GM23338 (cell line): Measurements from ENCODE around the gene EREG. TPM values are rescaled to one million over a fixed set of nuclear protein-coding genes. Genes with fewer than 3 reads are reported as not detected.

Experiments
- ATAC-seq: fragments of 200-7000 bp; cut with Tn5 transposase; 3 replicates; pipeline ENCODE4 v1.9.1; 2020
- DNase-seq: peaks from one replicate; pipeline ENCODE4 v3.0.0-alpha.2; 2015; ENCODE audit warnings: low spot score
- H2AFZ ChIP-seq: fragments of 200-600 bp; sonication (generic); 2 replicates; pipeline ENCODE4 v1.8.0; 2016; ENCODE audit warnings: antibody characterized with exemption, mild to moderate bottlenecking, moderate library complexity
- H3F3A ChIP-seq: fragments of 200-600 bp; sonication (generic); replicated peaks from 2 replicates; pipeline ENCODE4 v1.8.0; 2017; ENCODE audit warnings: antibody characterized with exemption, mixed run types, low read depth
- H3K27ac ChIP-seq: fragments of 200-600 bp; sonication (generic); 2 replicates; pipeline ENCODE4 v1.6.1; 2016; ENCODE audit warnings: low read depth
- H3K27me3 ChIP-seq: fragments of 200-600 bp; sonication (generic); 2 replicates; pipeline ENCODE4 v1.8.0; 2016; ENCODE audit warnings: mild to moderate bottlenecking, mixed run types, moderate library complexity; ENCODE audit not compliant: insufficient read depth
- H3K36me3 ChIP-seq: fragments of 200-600 bp; sonication (generic); 2 replicates; pipeline ENCODE4 v1.8.0; 2016; ENCODE audit warnings: mild to moderate bottlenecking; ENCODE audit not compliant: insufficient read depth
- H3K4me1 ChIP-seq: fragments of 200-600 bp; sonication (generic); 2 replicates; pipeline ENCODE4 v1.8.0; 2016; ENCODE audit warnings: mild to moderate bottlenecking, moderate library complexity; ENCODE audit not compliant: insufficient read depth
- H3K4me2 ChIP-seq: fragments of 200-600 bp; sonication (generic); 2 replicates; pipeline ENCODE4 v1.7.1; 2017; ENCODE audit warnings: mixed run types
- H3K4me3 ChIP-seq: fragments of 200-600 bp; sonication (generic); 2 replicates; pipeline ENCODE4 v1.6.1; 2016; ENCODE audit warnings: mixed run types
- H3K79me2 ChIP-seq: fragments of 200-600 bp; sonication (generic); replicated peaks from 2 replicates; pipeline ENCODE4 v1.8.0; 2017; ENCODE audit warnings: mild to moderate bottlenecking; ENCODE audit not compliant: insufficient read depth
- H3K9me2 ChIP-seq: fragments of 200-600 bp; sonication (generic); 2 replicates; pipeline ENCODE4 v1.8.0; 2017; ENCODE audit not compliant: insufficient read depth
- H4K20me1 ChIP-seq: fragments of 200-600 bp; sonication (generic); replicated peaks from 2 replicates; pipeline ENCODE4 v1.8.0; 2017; ENCODE audit warnings: mild to moderate bottlenecking; ENCODE audit not compliant: insufficient read depth
- H3K27ac Mint-ChIP-seq: 2 replicates; pipeline ENCODE4 v1.8.0; 2020; ENCODE audit warnings: inconsistent platforms, mild to moderate bottlenecking, moderate library complexity, mixed read lengths
- H3K27me3 Mint-ChIP-seq: 3 replicates; pipeline ENCODE4 v1.8.0; 2022; ENCODE audit warnings: low read depth, mild to moderate bottlenecking, moderate library complexity, mixed read lengths, inconsistent platforms; ENCODE audit not compliant: insufficient read depth, poor library complexity
- H3K36me3 Mint-ChIP-seq: 3 replicates; pipeline ENCODE4 v1.8.0; 2021; ENCODE audit warnings: low read depth, mild to moderate bottlenecking, inconsistent platforms, moderate library complexity, mixed read lengths
- H3K4me1 Mint-ChIP-seq: 3 replicates; pipeline ENCODE4 v1.8.0; 2020; ENCODE audit warnings: mild to moderate bottlenecking, inconsistent platforms, mixed read lengths
- H3K4me3 Mint-ChIP-seq: 3 replicates; pipeline ENCODE4 v1.8.0; 2021; ENCODE audit warnings: moderate library complexity, mild to moderate bottlenecking, inconsistent platforms, mixed read lengths
- H3K9me3 Mint-ChIP-seq: 3 replicates; pipeline ENCODE4 v1.8.0; 2020; ENCODE audit warnings: moderate library complexity, mild to moderate bottlenecking, inconsistent platforms, mixed read lengths
- CREB1 ChIP-seq: fragments of 250-450 bp; sonication (Bioruptor Pico); IDR thresholded peaks from 2 replicates; pipeline ENCODE4 v1.5.0; 2020; ENCODE audit warnings: low read depth, mild to moderate bottlenecking, moderate library complexity
- CTCF ChIP-seq, 2 experiments: fragments of 200-600 bp in 1 of 2; sonication (generic) in 1 of 2; conservative IDR thresholded peaks; 2 replicates each; pipeline versions ENCODE4 v1.5.1 to v1.6.1; 2016 to 2017; ENCODE audit warnings: antibody characterized with exemption in 2 of 2, low read depth in 2 of 2, mild to moderate bottlenecking in 2 of 2, moderate library complexity in 1 of 2
- ETS1 ChIP-seq: IDR thresholded peaks from 2 replicates; pipeline ENCODE4 v1.6.1; 2016; ENCODE audit warnings: antibody characterized with exemption
- EZH2 ChIP-seq: fragments of 200-600 bp; sonication (generic); IDR thresholded peaks from one replicate; pipeline ENCODE4 v1.8.0; 2017; ENCODE audit warnings: antibody characterized with exemption, mild to moderate bottlenecking, low read depth; ENCODE audit not compliant: unreplicated experiment
- EZH2phosphoT487 ChIP-seq: fragments of 200-600 bp; sonication (generic); IDR thresholded peaks from one replicate; pipeline ENCODE4 v1.8.1; 2018; ENCODE audit warnings: antibody characterized with exemption; ENCODE audit not compliant: unreplicated experiment
- JUNB ChIP-seq: IDR thresholded peaks from one replicate; pipeline ENCODE4 v1.6.1; 2016; ENCODE audit warnings: antibody characterized with exemption; ENCODE audit not compliant: unreplicated experiment
- NANOG ChIP-seq: IDR thresholded peaks from 2 replicates; pipeline ENCODE4 v1.6.1; 2016; ENCODE audit warnings: antibody characterized with exemption, borderline replicate concordance
- POLR2AphosphoS5 ChIP-seq: IDR thresholded peaks from 2 replicates; pipeline ENCODE4 v1.6.1; 2016; ENCODE audit warnings: antibody characterized with exemption, low read depth
- REST ChIP-seq: IDR thresholded peaks from one replicate; pipeline ENCODE4 v1.6.1; 2018; ENCODE audit warnings: antibody characterized with exemption; ENCODE audit not compliant: unreplicated experiment
- STAT1 ChIP-seq: IDR thresholded peaks from one replicate; pipeline ENCODE4 v1.6.1; 2016; ENCODE audit warnings: antibody characterized with exemption; ENCODE audit not compliant: unreplicated experiment
- ZNF114 ChIP-seq: fragments of 250-450 bp; sonication (Bioruptor Pico); IDR thresholded peaks from 2 replicates; pipeline ENCODE4 v1.5.0; 2020; ENCODE audit warnings: mild to moderate bottlenecking, moderate library complexity
- ZNF331 ChIP-seq: fragments of 250-450 bp; sonication (Bioruptor Pico); IDR thresholded peaks from 2 replicates; pipeline ENCODE4 v1.5.0; 2020; ENCODE audit warnings: low read depth, mild to moderate bottlenecking, moderate library complexity
- ZNF462 ChIP-seq: fragments of 250-450 bp; sonication (Bioruptor Pico); IDR thresholded peaks from 2 replicates; pipeline ENCODE4 v1.5.0; 2020; ENCODE audit warnings: mild to moderate bottlenecking, moderate library complexity
- polyA plus RNA-seq: library from polyadenylated mRNA; unstranded; fragments of >200 nt; fragmentation: Nextera tagmentation; extraction: Ambion mirVana; gene quantifications from 2 replicates; pipeline ENCODE4 v1.2.1, GENCODE V29; 2016
- total RNA-seq: library from RNA; depleted of rRNA; stranded (reverse); fragments of >200 nt; shearing (Covaris generic); gene quantifications from 2 replicates; pipeline ENCODE4 v1.2.3, GENCODE V29; 2014

Gene EREG
- total and polyA plus RNA-seq, 2 experiments from 2014 or later, result not detected

GRCh38 chr4:74415602-74416300 lies 50.8 kb downstream of the EREG start:
- no peak overlapping the region for H3K4me3 ChIP-seq
- TF ChIP-seq CTCF (conservative IDR thresholded peaks at IDR 0.05; ENCODE audit: low read depth in 2 of 2) (no peak), ZNF114 (CRISPR knock-in tag) (no peak), STAT1 (no peak), REST (no peak), ZNF462 (no peak), JUNB (no peak), POLR2AphosphoS5 (no peak), ZNF331 (CRISPR knock-in tag) (no peak), NANOG (no peak), ETS1 (no peak), EZH2phosphoT487 (no peak), CREB1 (CRISPR knock-in tag) (no peak), EZH2 (no peak)
- no peaks in the 10 kb centered on the region for H3K9me2 ChIP-seq
- H2AFZ ChIP-seq, result no peak overlapping the region
- H4K20me1 ChIP-seq, result no peaks in the 10 kb centered on the region
- H3K79me2 ChIP-seq, result no peaks in the 10 kb centered on the region
- no peaks in the 10 kb centered on the region for H3K27me3 ChIP-seq
- H3F3A ChIP-seq, result no peaks in the 10 kb centered on the region
- H3K36me3 ChIP-seq, result no peaks in the 10 kb centered on the region
- H3K9me3 Mint-ChIP-seq, result peaks cover 10% of the 10 kb centered on the region; the same call in 2 of the 3 replicates
- H3K4me3 Mint-ChIP-seq, result no peak overlapping the region
- DNase-seq (no peak), ATAC-seq (no peak)
- no peak overlapping the region for H3K27ac Mint-ChIP-seq
- H3K4me1 Mint-ChIP-seq, result peaks cover 8% of the 10 kb centered on the region
- no peak overlapping the region for H3K27ac ChIP-seq
- H3K36me3 Mint-ChIP-seq, result peaks cover 6% of the 10 kb centered on the region; the same call in 2 of the 3 replicates
- H3K4me1 ChIP-seq, result peaks cover 11% of the 10 kb centered on the region
- no peaks in the 10 kb centered on the region for H3K27me3 Mint-ChIP-seq
- H3K4me2 ChIP-seq, result no peak overlapping the region
